ENCODE measurements around the gene FBL.
"Not testable (repeated sequence)": the region's sequence is repeated elsewhere in the genome, so short reads cannot be mapped to it uniquely, and the experiment has no call there.

The FBL gene

DNA sequence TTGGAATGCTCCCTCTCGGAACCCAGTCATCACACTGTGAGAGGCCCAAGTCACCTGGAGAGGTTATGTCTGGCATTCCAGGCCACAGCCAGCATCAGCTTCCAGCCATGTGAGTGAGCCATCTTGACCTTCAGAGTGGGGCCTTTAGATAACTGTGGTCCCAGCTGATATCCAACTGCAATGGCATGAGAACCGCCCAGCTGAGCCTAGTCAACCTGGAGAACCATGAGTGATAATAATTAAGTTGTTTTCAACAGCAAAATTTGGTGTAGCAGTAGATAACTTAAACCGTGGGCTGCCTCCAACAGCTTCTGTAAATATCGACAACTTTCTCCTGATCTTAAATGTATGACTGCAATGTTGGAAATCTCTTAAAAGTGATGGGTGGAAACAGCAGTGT, 36.8 kb downstream of the FBL start:
- TF ChIP-seq, protein P1, sequence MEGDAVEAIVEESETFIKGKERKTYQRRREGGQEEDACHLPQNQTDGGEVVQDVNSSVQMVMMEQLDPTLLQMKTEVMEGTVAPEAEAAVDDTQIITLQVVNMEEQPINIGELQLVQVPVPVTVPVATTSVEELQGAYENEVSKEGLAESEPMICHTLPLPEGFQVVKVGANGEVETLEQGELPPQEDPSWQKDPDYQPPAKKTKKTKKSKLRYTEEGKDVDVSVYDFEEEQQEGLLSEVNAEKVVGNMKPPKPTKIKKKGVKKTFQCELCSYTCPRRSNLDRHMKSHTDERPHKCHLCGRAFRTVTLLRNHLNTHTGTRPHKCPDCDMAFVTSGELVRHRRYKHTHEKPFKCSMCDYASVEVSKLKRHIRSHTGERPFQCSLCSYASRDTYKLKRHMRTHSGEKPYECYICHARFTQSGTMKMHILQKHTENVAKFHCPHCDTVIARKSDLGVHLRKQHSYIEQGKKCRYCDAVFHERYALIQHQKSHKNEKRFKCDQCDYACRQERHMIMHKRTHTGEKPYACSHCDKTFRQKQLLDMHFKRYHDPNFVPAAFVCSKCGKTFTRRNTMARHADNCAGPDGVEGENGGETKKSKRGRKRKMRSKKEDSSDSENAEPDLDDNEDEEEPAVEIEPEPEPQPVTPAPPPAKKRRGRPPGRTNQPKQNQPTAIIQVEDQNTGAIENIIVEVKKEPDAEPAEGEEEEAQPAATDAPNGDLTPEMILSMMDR (IDR thresholded peaks at IDR 0.05; ENCODE audit: low read depth, low read length) = no peak
- no peak for DNase-seq (ENCODE audit: extremely low read depth, low read depth)

DNA sequence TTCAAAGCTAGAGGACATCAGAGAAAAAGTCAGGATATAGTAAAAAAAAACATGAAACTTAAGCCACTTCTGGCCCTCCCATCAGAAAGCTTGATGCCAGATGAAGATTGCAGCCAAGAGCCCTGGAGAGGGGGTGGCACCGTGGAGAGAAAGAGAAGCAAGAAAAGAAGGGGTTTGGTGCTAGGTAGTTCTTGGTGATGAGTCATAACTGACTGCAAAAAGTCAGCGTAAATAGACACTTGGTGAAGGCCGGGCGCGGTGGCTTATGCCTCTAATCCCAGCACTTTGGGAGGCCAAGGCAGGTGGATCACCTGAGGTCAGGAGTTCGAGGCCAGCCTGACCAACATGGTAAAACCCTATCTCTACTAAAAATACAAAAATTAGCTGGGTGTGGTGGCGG, 37.5 kb downstream of the FBL start:
- DNase-seq (ENCODE audit: extremely low read depth, low read depth) = not testable (repeated sequence)

DNA sequence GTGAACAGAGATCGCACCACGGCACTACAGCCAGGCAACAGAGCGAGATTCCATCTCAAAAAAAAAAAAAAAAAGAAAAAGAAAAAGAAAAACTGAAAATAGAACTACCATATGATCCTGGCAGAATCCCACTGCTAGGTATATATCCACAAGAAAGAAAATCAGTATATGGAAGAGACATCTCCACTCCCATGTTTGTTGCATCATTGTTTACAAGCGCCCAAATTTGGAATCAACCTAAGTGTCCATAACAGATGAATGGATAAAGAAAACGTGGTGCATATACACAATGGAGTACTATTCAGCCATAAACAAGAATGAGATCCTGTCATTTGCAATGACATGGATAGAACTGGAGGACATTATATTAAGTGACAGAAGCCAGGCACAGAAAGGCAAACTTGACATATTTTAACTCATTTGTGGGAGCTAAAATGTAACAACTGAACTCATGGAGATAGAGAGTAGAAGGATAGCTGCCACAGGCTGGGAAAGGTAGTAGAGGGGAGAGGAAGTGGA, 38.3 kb downstream of the FBL start:
- TF ChIP-seq, protein P1 (IDR thresholded peaks at IDR 0.05; ENCODE audit: low read depth, low read length) = no peak
- no peak for DNase-seq (ENCODE audit: extremely low read depth, low read depth)

DNA sequence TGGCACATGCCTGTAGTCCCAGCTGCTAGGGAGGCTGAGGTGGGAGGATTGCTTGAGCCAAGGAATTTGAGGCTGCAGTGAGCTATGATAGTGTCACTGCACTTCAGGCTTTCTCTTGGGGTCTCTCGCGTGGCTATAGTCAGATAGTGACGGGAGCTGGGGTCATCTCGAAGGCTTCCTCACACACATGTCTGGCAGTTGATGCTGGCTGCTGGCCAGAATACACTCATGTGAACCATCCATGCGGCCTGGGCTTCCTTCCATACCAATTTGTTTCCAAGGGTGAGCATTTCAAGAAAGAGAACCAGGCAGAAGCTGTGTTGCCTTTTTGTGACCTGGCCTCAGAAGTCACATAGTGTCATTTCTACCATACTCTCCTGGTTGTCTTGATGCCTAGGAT, 41.1 kb downstream of the FBL start:
- TF ChIP-seq, protein P1 (IDR thresholded peaks at IDR 0.05; ENCODE audit: low read depth, low read length) = no peak
- DNase-seq (ENCODE audit: extremely low read depth, low read depth) = no peak

DNA sequence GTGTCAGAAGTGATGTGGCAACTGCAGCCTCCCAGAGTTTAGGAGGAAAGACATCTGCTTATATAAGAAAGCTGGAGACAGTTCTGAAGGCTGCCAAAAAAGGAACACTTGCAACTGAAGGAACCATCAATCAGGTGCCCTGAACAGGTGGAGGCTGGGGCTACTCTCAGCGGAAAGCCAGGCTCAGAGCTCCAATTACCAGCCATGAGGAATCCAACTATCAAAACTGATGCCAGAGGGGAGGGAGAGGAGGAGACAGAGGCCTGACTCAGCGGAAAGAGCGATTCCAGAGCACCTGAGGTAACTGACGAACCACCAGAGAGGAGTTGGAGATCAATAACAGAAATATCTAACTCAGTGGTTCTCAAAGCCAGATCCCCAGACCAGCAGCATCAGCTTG, 43.2 kb downstream of the FBL start:
- TF ChIP-seq, protein P1 (IDR thresholded peaks at IDR 0.05; ENCODE audit: low read depth, low read length) = no peak
- DNase-seq (ENCODE audit: extremely low read depth, low read depth) = no peak

DNA sequence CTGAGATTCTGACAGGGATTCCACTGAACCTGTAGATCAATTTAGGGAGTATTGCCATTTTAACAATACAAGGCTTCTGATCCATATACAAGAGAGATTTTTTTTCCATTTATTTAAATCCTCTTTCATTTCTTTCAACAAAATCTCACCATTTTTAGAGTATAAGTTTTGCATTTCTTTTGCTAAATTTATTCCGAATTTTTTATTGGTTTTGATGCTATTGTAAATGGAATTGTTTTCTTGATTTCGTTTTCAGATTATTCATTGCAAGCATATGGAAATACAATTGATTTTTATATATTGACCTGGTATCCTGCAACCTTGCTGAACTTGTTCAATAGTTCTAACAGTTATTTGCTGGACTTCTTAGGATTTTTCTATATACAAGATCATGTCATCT, 49.1 kb downstream of the FBL start:
- no peak for DNase-seq (ENCODE audit: extremely low read depth, low read depth)
- TF ChIP-seq, protein P1 (IDR thresholded peaks at IDR 0.05; ENCODE audit: low read depth, low read length) = no peak

DNA sequence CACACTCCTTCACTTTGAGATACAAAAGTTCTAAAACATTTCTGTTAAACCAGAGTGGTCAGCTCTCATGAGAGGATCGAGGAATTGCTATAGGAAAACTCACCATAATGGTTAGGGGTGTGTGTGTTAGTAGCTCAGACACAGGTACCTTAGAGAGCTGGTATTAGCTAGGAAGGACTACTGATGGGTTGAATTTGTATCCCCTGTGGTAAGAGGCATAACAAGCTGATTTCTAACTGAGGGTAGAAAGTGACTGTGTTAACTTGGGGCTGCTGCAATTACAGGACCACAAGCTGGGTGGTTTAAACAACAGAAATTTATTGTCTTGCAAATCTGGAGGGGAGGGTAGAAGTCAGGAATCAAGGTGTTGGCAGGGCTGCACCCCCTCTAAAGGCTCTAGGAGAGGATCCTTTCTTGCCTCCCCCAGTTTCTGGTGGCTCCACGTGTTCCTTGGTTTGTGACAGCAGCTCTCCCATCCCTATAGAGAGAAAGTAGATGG, 50.1 kb downstream of the FBL start:
- TF ChIP-seq, protein P1 (IDR thresholded peaks at IDR 0.05; ENCODE audit: low read depth, low read length) = no peak
- DNase-seq (ENCODE audit: extremely low read depth, low read depth) = no peak

DNA sequence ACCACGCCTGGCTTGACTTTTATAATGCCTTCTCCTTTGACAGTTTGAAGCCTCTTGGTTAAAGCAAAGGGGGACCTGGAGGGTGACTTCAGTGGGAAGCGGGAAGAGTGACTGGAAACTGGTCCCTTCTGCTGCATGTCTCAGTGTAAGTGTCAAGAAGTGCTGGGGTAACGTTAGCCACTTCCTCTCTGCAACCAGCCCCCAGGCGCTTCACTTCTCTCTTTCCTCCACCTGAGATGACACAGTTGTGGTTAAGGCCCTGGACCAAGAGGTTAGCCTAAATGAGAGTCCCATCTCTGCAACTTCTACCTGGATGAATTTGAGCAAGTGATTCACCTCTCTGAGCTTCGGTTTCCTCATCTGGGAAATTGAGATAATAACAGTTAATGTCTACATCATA, 51.2 kb downstream of the FBL start:
- TF ChIP-seq, protein P1 (IDR thresholded peaks at IDR 0.05; ENCODE audit: low read depth, low read length) = no peak
- no peak for DNase-seq (ENCODE audit: extremely low read depth, low read depth)

Measured in AG09319 (cell line).